ENCODE results near the gene COPS8. TPM values are rescaled to one million over a fixed set of nuclear protein-coding genes. Genes with fewer than 3 reads are reported as not detected.
A peak's percentile ranks its signal among the peaks of the same experiment; 100 is the strongest.

The COPS8 gene
- total RNA-seq, 1 experiment from 2014 or later, result 249 TPM

- TF ChIP-seq CTCF (IDR thresholded peaks at IDR 0.05; ENCODE audit: unreplicated experiment), result no peak
- Mint-ChIP-seq H3K9me3 (ENCODE audit: unreplicated experiment) (no peaks in the 10 kb centered on the region), H3K27me3 (ENCODE audit: insufficient read depth, unreplicated experiment) (no peaks in the 10 kb centered on the region), H3K36me3 (ENCODE audit: insufficient read depth, unreplicated experiment) (no peaks in the 10 kb centered on the region), H3K4me1 (ENCODE audit: insufficient read depth, unreplicated experiment) (peaks cover 27% of the 10 kb centered on the region), H3K4me3 (ENCODE audit: unreplicated experiment) (no peak overlapping the region), H3K27ac (ENCODE audit: low read depth, unreplicated experiment) (peak overlapping the region; percentile 68)
- CTCF ChIA-PET, result interaction anchor here (0.6 to 1.5 kb wide), 5 partner anchors 9 to 291 kb away, joined by 3 to 5 read pairs (median 3); partner anchors contain the start of gene COPS8
- no peak for DNase-seq (ENCODE audit: unreplicated experiment)
- no TSS peak for BruUV-seq (replicated peaks)
- intact Hi-C loops (cut with micrococcal nuclease), result no loop called here
- POLR2A ChIA-PET, result interaction anchor here (0.7 to 2.9 kb wide), 16 partner anchors 9 to 557 kb away, joined by 3 to 25 read pairs (median 6); partner anchors contain the start of gene COPS8
These were observed 33.0 kb downstream of the COPS8 start for GRCh38 chr2:237118561-237119155.

- no peaks in the 10 kb centered on the region for H3K36me3 Mint-ChIP-seq (ENCODE audit: insufficient read depth, unreplicated experiment)
These were observed 35.2 kb downstream of the COPS8 start for GRCh38 chr2:237120916-237121315.

GRCh38 chr2:237121321-237121720 is 35.6 kb downstream of the COPS8 start:
- DNase-seq (ENCODE audit: unreplicated experiment), result no peak
- intact Hi-C loops (cut with micrococcal nuclease), result loop anchor here (5.0 kb wide), 1 partner anchor 46 kb away; no protein-coding TSS in a partner anchor
- Mint-ChIP-seq H3K27ac (ENCODE audit: low read depth, unreplicated experiment) (no peak overlapping the region), H3K4me3 (ENCODE audit: unreplicated experiment) (no peak overlapping the region), H3K4me1 (ENCODE audit: insufficient read depth, unreplicated experiment) (peaks cover 27% of the 10 kb centered on the region), H3K9me3 (ENCODE audit: unreplicated experiment) (no peaks in the 10 kb centered on the region), H3K27me3 (ENCODE audit: insufficient read depth, unreplicated experiment) (no peaks in the 10 kb centered on the region), H3K36me3 (ENCODE audit: insufficient read depth, unreplicated experiment) (no peaks in the 10 kb centered on the region)
- TF ChIP-seq CTCF (IDR thresholded peaks at IDR 0.05; ENCODE audit: unreplicated experiment), result no peak
- ChIA-PET POLR2A (interaction anchor here (0.5 to 3.7 kb wide), 9 partner anchors 11 to 1332 kb away, joined by 3 to 18 read pairs (median 4); partner anchors contain the start of gene COPS8), CTCF (interaction anchor here (0.6 to 3.2 kb wide), 16 partner anchors 9 to 453 kb away, joined by 3 to 22 read pairs (median 6); partner anchors contain the start of gene COL6A3)
- BruUV-seq (replicated peaks), result no TSS peak

More at GRCh38 chr2:237120916-237121315, 35.2 kb downstream of the COPS8 start:
- no peak overlapping the region for H3K4me3 Mint-ChIP-seq (ENCODE audit: unreplicated experiment)
- TF ChIP-seq CTCF (IDR thresholded peaks at IDR 0.05; ENCODE audit: unreplicated experiment), result no peak
- H3K4me1 Mint-ChIP-seq (ENCODE audit: insufficient read depth, unreplicated experiment), result peaks cover 27% of the 10 kb centered on the region
- no peaks in the 10 kb centered on the region for H3K9me3 Mint-ChIP-seq (ENCODE audit: unreplicated experiment)
- H3K27me3 Mint-ChIP-seq (ENCODE audit: insufficient read depth, unreplicated experiment), result no peaks in the 10 kb centered on the region
- POLR2A ChIA-PET, result interaction anchor here (0.5 to 3.7 kb wide), 10 partner anchors 12 to 1331 kb away, joined by 3 to 18 read pairs (median 4); partner anchors contain the start of gene COPS8
- CTCF ChIA-PET, result interaction anchor here (0.6 to 3.2 kb wide), 10 partner anchors 22 to 452 kb away, joined by 3 to 22 read pairs (median 6); no protein-coding TSS in a partner anchor
- no peak for DNase-seq (ENCODE audit: unreplicated experiment)
- intact Hi-C loops (cut with micrococcal nuclease), result loop anchor here (5.0 kb wide), 1 partner anchor 46 kb away; no protein-coding TSS in a partner anchor
- BruUV-seq (replicated peaks), result no TSS peak
- no peak overlapping the region for H3K27ac Mint-ChIP-seq (ENCODE audit: low read depth, unreplicated experiment)

- TF ChIP-seq CTCF (IDR thresholded peaks at IDR 0.05; ENCODE audit: unreplicated experiment), result peak; percentile 80
- Mint-ChIP-seq H3K27ac (ENCODE audit: low read depth, unreplicated experiment) (peak overlapping the region; percentile 82), H3K36me3 (ENCODE audit: insufficient read depth, unreplicated experiment) (no peaks in the 10 kb centered on the region), H3K4me3 (ENCODE audit: unreplicated experiment) (no peak overlapping the region), H3K4me1 (ENCODE audit: insufficient read depth, unreplicated experiment) (peaks cover 25% of the 10 kb centered on the region), H3K9me3 (ENCODE audit: unreplicated experiment) (no peaks in the 10 kb centered on the region), H3K27me3 (ENCODE audit: insufficient read depth, unreplicated experiment) (no peaks in the 10 kb centered on the region)
- POLR2A ChIA-PET, result interaction anchor here (0.8 to 3.7 kb wide), 10 partner anchors 11 to 468 kb away, joined by 3 to 18 read pairs (median 4); partner anchors contain the start of genes COPS8 and RAB17
- intact Hi-C loops (cut with micrococcal nuclease), result loop anchor here (1.0 to 5.0 kb wide), 2 partner anchors 45 to 450 kb away; no protein-coding TSS in a partner anchor
- no TSS peak for BruUV-seq (replicated peaks)
- DNase-seq (ENCODE audit: unreplicated experiment), result peak; percentile 82
- CTCF ChIA-PET, result interaction anchor here (0.6 to 3.2 kb wide), 22 partner anchors 9 to 571 kb away, joined by 3 to 22 read pairs (median 4); partner anchors contain the start of gene COL6A3
These were observed 36.6 kb downstream of the COPS8 start for GRCh38 chr2:237122214-237122666.

All from MCF 10A (cell line).